GM12878 (cell line): ENCODE results near the gene KRT24. TPM values are rescaled to one million over a fixed set of nuclear protein-coding genes. Genes with fewer than 3 reads are reported as not detected.

Experiments
- ATAC-seq: fragments of 200-7000 bp; cut with Tn5 transposase; 3 replicates; pipeline ENCODE4 v1.9.1; 2020; ENCODE audit warnings: mild to moderate bottlenecking, moderate library complexity
- BruUV-seq: library from RNA; stranded (reverse); fragments of 400-500 nt; replicated peaks from 2 replicates; lab custom pipeline; 2021; lab: Mats Ljungman, UMichigan
- CTCF ChIA-PET: fragments of 300-600 bp; sonication (Branson Sonifier 250); formaldehyde crosslinking; extraction: SDS; loops from one replicate; lab custom pipeline; 2021; ENCODE audit warnings: inconsistent platforms; lab: Yijun Ruan, JAX
- POLR2A ChIA-PET: fragments of 350-600 bp; formaldehyde crosslinking; extraction: SDS; loops from one replicate; lab custom pipeline; 2021; ENCODE audit warnings: inconsistent platforms; lab: Charles Lee
- RAD21 ChIA-PET: fragments of 300-600 bp; sonication (Branson Sonifier 250); formaldehyde crosslinking; loops from one replicate; lab custom pipeline; 2023; ENCODE audit warnings: antibody characterized with exemption; ENCODE audit not compliant: unreplicated experiment; lab: Charles Lee
- SMC1A ChIA-PET: fragments of 300-600 bp; sonication (Branson Sonifier 250); formaldehyde crosslinking; loops from one replicate; lab custom pipeline; 2023; ENCODE audit not compliant: unreplicated experiment, uncharacterized antibody; lab: Charles Lee
- DNase-seq: peaks from one replicate; pipeline ENCODE4 v3.0.0-alpha.2; 2011; ENCODE audit warnings: low read depth, low spot score
- FAIRE-seq: peaks from 3 replicates; lab custom pipeline; 2011; peaks lifted over from hg19 to GRCh38; lab: Jason Lieb, UNC
- H2AFZ ChIP-seq: 2 replicates; pipeline ENCODE4 v1.6.0; 2011; ENCODE audit warnings: low read depth, low read length, control low read depth; ENCODE audit not compliant: control insufficient read depth
- H3K27ac ChIP-seq: 2 replicates; pipeline ENCODE4 v1.5.1; 2011; ENCODE audit warnings: control low read depth; ENCODE audit not compliant: control insufficient read depth, insufficient read depth
- H3K27me3 ChIP-seq, 2 experiments: replicated peaks in 1 of 2; 2 replicates each; pipeline versions ENCODE4 v1.6.0 to v1.6.1; 2011; ENCODE audit warnings: low read length in 1 of 2; ENCODE audit not compliant: control insufficient read depth in 2 of 2, insufficient read depth in 2 of 2
- H3K36me3 ChIP-seq, 2 experiments: 2 replicates each; pipeline ENCODE4 v1.5.1; 2011; ENCODE audit warnings: low read length in 1 of 2; ENCODE audit not compliant: control insufficient read depth in 2 of 2, insufficient read depth in 2 of 2
- H3K4me1 ChIP-seq: 2 replicates; pipeline ENCODE4 v1.6.1; 2011; ENCODE audit warnings: mild to moderate bottlenecking, low read length, moderate library complexity, mixed read lengths; ENCODE audit not compliant: control insufficient read depth, insufficient read depth
- H3K4me2 ChIP-seq: 2 replicates; pipeline ENCODE4 v1.6.0; 2011; ENCODE audit warnings: control low read depth; ENCODE audit not compliant: control insufficient read depth, insufficient read depth
- H3K4me3 ChIP-seq: fragments of 200-600 bp; sonication (generic); 2 replicates; pipeline ENCODE4 v1.5.1; 2016
- H3K79me2 ChIP-seq: 2 replicates; pipeline ENCODE4 v1.6.0; 2011; ENCODE audit warnings: low read length; ENCODE audit not compliant: control insufficient read depth, insufficient read depth
- H3K9ac ChIP-seq: 2 replicates; pipeline ENCODE4 v1.8.0; 2011; ENCODE audit warnings: low read length, control low read depth, mixed read lengths; ENCODE audit not compliant: control insufficient read depth, insufficient read depth
- H3K9me3 ChIP-seq: replicated peaks from 3 replicates; pipeline ENCODE4 v1.5.1; 2011; ENCODE audit warnings: mild to moderate bottlenecking, low read length; ENCODE audit not compliant: control insufficient read depth, insufficient read depth
- H4K20me1 ChIP-seq: 2 replicates; pipeline ENCODE4 v1.6.0; 2011; ENCODE audit not compliant: control insufficient read depth, insufficient read depth
- BCL11A ChIP-seq: IDR thresholded peaks from 2 replicates; pipeline ENCODE4 v1.6.1; 2011; ENCODE audit warnings: low read depth, low read length
- IKZF1 ChIP-seq: fragments of 450-650 bp; conservative IDR thresholded peaks from 2 replicates; pipeline ENCODE4 v1.6.1; 2017; ENCODE audit warnings: antibody characterized with exemption, mild to moderate bottlenecking
- IKZF2 ChIP-seq, 2 experiments: fragments of 450-650 bp; IDR thresholded peaks; 2 replicates each; pipeline ENCODE4 v1.6.1; 2017; ENCODE audit warnings: mild to moderate bottlenecking in 2 of 2, moderate library complexity in 2 of 2
- NRF1 ChIP-seq: conservative IDR thresholded peaks from 2 replicates; pipeline ENCODE4 v1.6.1; 2011; ENCODE audit warnings: mild to moderate bottlenecking, low read depth, low read length, improper control_type of control experiment
- SMC3 ChIP-seq: IDR thresholded peaks from 2 replicates; pipeline ENCODE4 v1.6.1; 2011; ENCODE audit warnings: low read length, improper control_type of control experiment, borderline replicate concordance
- STAT3 ChIP-seq: IDR thresholded peaks from 2 replicates; pipeline ENCODE4 v1.6.1; 2011; ENCODE audit warnings: low read depth, low read length, improper control_type of control experiment
- ZNF274 ChIP-seq: IDR thresholded peaks from one replicate; pipeline ENCODE4 v1.8.0; 2011; ENCODE audit not compliant: insufficient read length, insufficient read depth
- WGBS: methylation state at CpG from one replicate; pipeline ENCODE4 v1.1.6; 2016; ENCODE audit warnings: low lambda C conversion rate; ENCODE audit not compliant: insufficient replicate concordance, insufficient coverage; ENCODE audit errors: missing lambda C conversion rate; 5-methylcytosine and 5-hydroxymethylcytosine counted together
- in situ Hi-C: fragments of 300-500 bp; cut with MboI; formaldehyde crosslinking; loops from 9 replicates; pipeline ENCODE4 v1.14.3; 2018; ENCODE audit warnings: mixed read lengths
- intact Hi-C: fragments of 100-400 bp; cut with micrococcal nuclease; formaldehyde crosslinking; loops from one replicate; pipeline ENCODE4 v1.14.2; 2022; ENCODE audit not compliant: unreplicated experiment
- polyA plus RNA-seq, 11 experiments: library from polyadenylated mRNA; depleted of rRNA in 4 of 11; unstranded in 6 of 11; stranded (reverse) in 5 of 11; fragments of >200 nt; fragmentation: Nextera tagmentation in 4 of 11; fragmentation: Illumina TruSeq in 1 of 11; extraction: Ambion mirVana in 4 of 11; extraction: Trizol in 1 of 11; gene quantifications; 1 replicate in 1 of 11; 2 replicates in 10 of 11; pipeline versions ENCODE4 v1.2.1 to v1.2.3, GENCODE V29; 2011 to 2016; ENCODE audit warnings: inconsistent platforms in 2 of 11, missing spikeins in 2 of 11, low read depth in 1 of 11
- total RNA-seq, 4 experiments: library from RNA; depleted of rRNA in 3 of 4; stranded (reverse); fragments of >200 nt in 3 of 4; fragmentation: Illumina TruSeq in 1 of 4; extraction: Trizol in 1 of 4; gene quantifications; 2 replicates each; pipeline versions ENCODE4 v1.2.1 to v1.2.3, GENCODE V29; 2013 to 2021

Gene KRT24
- total and polyA plus RNA-seq, 10 of the 15 experiments (the other 5 are each of a cell fraction or from before 2014, with no cell fraction given), result not detected

GRCh38 chr17:40664582-40665333 lies 38.8 kb downstream of the KRT24 start, which contains the start of gene KRT222:
Gene KRT222, minus strand, starts transcription at chr17:40665177. Its CDS starts 78 bp downstream, at chr17:40665099.
- ATAC-seq (peak; percentile 62), FAIRE-seq (peak; percentile 41), DNase-seq (no peak)
- Histone ChIP-seq H3K4me2 (no peak within 1 kb of the TSS), H3K36me3 (no peaks in the 10 kb centered on the region), H4K20me1 (no peaks in the 10 kb centered on the region), H3K9ac (no peak within 1 kb of the TSS), H3K27ac (no peak within 1 kb of the TSS), H3K4me1 (no peaks in the 10 kb centered on the region), H3K9me3 (no peaks in the 10 kb centered on the region), H3K27me3 (peaks cover 2 to 24% of the 10 kb centered on the region in 2 experiments; a peak in 2 of 4 replicates), H3K4me3 (no peak within 1 kb of the TSS), H2AFZ (no peak within 1 kb of the TSS), H3K79me2 (no peaks in the 10 kb centered on the region)
- TF ChIP-seq IKZF2 (IDR thresholded peaks at IDR 0.05) (no peak), IKZF1 (0 out of 2 replicates have a peak, but pooled peaks have one; percentile 18), STAT3 (no peak)
- SMC1A ChIA-PET, result interaction anchor here (1.3 kb wide), 1 partner anchor 10 kb away, joined by 4 read pairs; no protein-coding TSS in a partner anchor
- BruUV-seq, result no TSS peak
- in situ Hi-C loops (no loop called here), intact Hi-C loops (no loop called here)
- WGBS, result 2% methylated on average over 12 of the region's 12 CpGs
- RAD21 ChIA-PET, result interaction anchor here (1.0 kb wide), 1 partner anchor 49 kb away, joined by 3 read pairs; no protein-coding TSS in a partner anchor
- POLR2A ChIA-PET, result interaction anchor here (0.7 to 0.9 kb wide), 2 partner anchors 18 to 77 kb away, joined by 3 read pairs; no protein-coding TSS in a partner anchor
- CTCF ChIA-PET, result interaction anchor here (1.0 to 1.6 kb wide), 2 partner anchors 10 to 129 kb away, joined by 3 to 4 read pairs; no protein-coding TSS in a partner anchor

- Histone ChIP-seq H3K4me2 (no peak overlapping the region), H3K27ac (no peak overlapping the region), H3K4me3 (no peak overlapping the region), H3K4me1 (no peaks in the 10 kb centered on the region), H3K79me2 (no peaks in the 10 kb centered on the region), H3K27me3 (peaks cover 2 to 21% of the 10 kb centered on the region in 2 experiments; a peak in 2 of 4 replicates), H3K36me3 (no peaks in the 10 kb centered on the region), H2AFZ (no peak overlapping the region), H4K20me1 (no peaks in the 10 kb centered on the region), H3K9me3 (no peaks in the 10 kb centered on the region), H3K9ac (no peak overlapping the region)
- no peak for TF ChIP-seq BCL11A
- TF ChIP-seq NRF1, result no peak
- no peak for TF ChIP-seq SMC3
- TF ChIP-seq ZNF274, result no peak
- WGBS, result 53% methylated on average over 3 of the region's 3 CpGs
- ATAC-seq (peak; percentile 83), DNase-seq (no peak), FAIRE-seq (no peak)
- SMC1A ChIA-PET, result interaction anchor here (0.7 to 1.4 kb wide), 4 partner anchors 8 to 38 kb away, joined by 3 to 4 read pairs (median 3); no protein-coding TSS in a partner anchor
- RAD21 ChIA-PET, result no interaction called here
- in situ Hi-C loops, result no loop called here
- BruUV-seq, result no TSS peak
- POLR2A ChIA-PET, result no interaction called here
- intact Hi-C loops, result no loop called here
- CTCF ChIA-PET, result interaction anchor here (1.6 kb wide), 1 partner anchor 8 kb away, joined by 4 read pairs; no protein-coding TSS in a partner anchor
Measured at GRCh38 chr17:40663252-40663651, 40.3 kb downstream of the KRT24 start.
